Mesenchymal stem cell (in vitro differentiated cells and primary cell): Measurements from ENCODE around the gene MAD2L2.

ENCODE experiments used
- DNase-seq: peaks from one replicate; pipeline ENCODE4 v3.0.0-alpha.2; 2013
- H2AFZ ChIP-seq: one replicate; pipeline ENCODE4 v1.6.1; 2013; ENCODE audit warnings: low read depth, mild to moderate bottlenecking, control low read depth, inconsistent platforms, low read length, moderate library complexity
- H2AK5ac ChIP-seq: 2 replicates; pipeline ENCODE4 v1.6.1; 2013; ENCODE audit warnings: low read length, moderate library complexity, mild to moderate bottlenecking, inconsistent platforms; ENCODE audit not compliant: severe bottlenecking
- H2BK120ac ChIP-seq: one replicate; pipeline ENCODE4 v1.6.1; 2013; ENCODE audit warnings: low read depth, mild to moderate bottlenecking, inconsistent platforms, low read length, moderate library complexity
- H2BK12ac ChIP-seq, 2 experiments: one replicate each; pipeline ENCODE4 v1.6.1; 2013; ENCODE audit warnings: inconsistent platforms in 2 of 2, low read length in 2 of 2, mild to moderate bottlenecking in 2 of 2, moderate library complexity in 2 of 2, control low read depth in 1 of 2
- H2BK15ac ChIP-seq: one replicate; pipeline ENCODE4 v1.6.1; 2013; ENCODE audit warnings: mild to moderate bottlenecking, low read depth, inconsistent platforms; ENCODE audit not compliant: poor library complexity, severe bottlenecking
- H2BK5ac ChIP-seq: 2 replicates; pipeline ENCODE4 v1.6.1; 2013; ENCODE audit warnings: low read depth, mild to moderate bottlenecking, low read length, control low read depth, inconsistent platforms; ENCODE audit not compliant: poor library complexity, severe bottlenecking
- H3K14ac ChIP-seq, 2 experiments: one replicate each; pipeline ENCODE4 v1.6.1; 2013; ENCODE audit warnings: inconsistent platforms in 2 of 2, low read length in 2 of 2, control low read depth in 1 of 2, mild to moderate bottlenecking in 1 of 2, moderate library complexity in 1 of 2
- H3K18ac ChIP-seq, 2 experiments: one replicate each; pipeline ENCODE4 v1.6.1; 2013; ENCODE audit warnings: inconsistent platforms in 2 of 2, low read length in 2 of 2, control low read depth in 1 of 2, low read depth in 1 of 2, mild to moderate bottlenecking in 1 of 2
- H3K23ac ChIP-seq, 2 experiments: one replicate each; pipeline ENCODE4 v1.6.1; 2013; ENCODE audit warnings: inconsistent platforms in 2 of 2, low read length in 2 of 2, mild to moderate bottlenecking in 2 of 2, moderate library complexity in 2 of 2, control low read depth in 1 of 2
- H3K27ac ChIP-seq: 2 replicates; pipeline ENCODE4 v1.5.1; 2013; ENCODE audit warnings: mild to moderate bottlenecking, moderate library complexity, low read length, control low read depth, inconsistent platforms; ENCODE audit not compliant: poor library complexity, severe bottlenecking
- H3K27me3 ChIP-seq, 2 experiments: 2 replicates each; pipeline versions ENCODE4 v1.6.1 to v1.7.0; 2013; ENCODE audit warnings: low read length in 2 of 2, mild to moderate bottlenecking in 2 of 2, moderate library complexity in 2 of 2, control low read depth in 1 of 2, inconsistent platforms in 1 of 2; ENCODE audit not compliant: control insufficient read depth in 1 of 2, insufficient read depth in 1 of 2
- H3K36me3 ChIP-seq, 2 experiments: 2 replicates each; pipeline versions ENCODE4 v1.6.1 to v1.7.0; 2013; ENCODE audit warnings: low read length in 2 of 2, control low read depth in 1 of 2, inconsistent platforms in 1 of 2, low read depth in 1 of 2, mild to moderate bottlenecking in 1 of 2; ENCODE audit not compliant: insufficient read depth in 2 of 2, control insufficient read depth in 1 of 2
- H3K4ac ChIP-seq, 2 experiments: one replicate each; pipeline ENCODE4 v1.6.1; 2013; ENCODE audit warnings: inconsistent platforms in 2 of 2, low read length in 2 of 2, mild to moderate bottlenecking in 2 of 2, moderate library complexity in 2 of 2, control low read depth in 1 of 2, low read depth in 1 of 2
- H3K4me1 ChIP-seq: 2 replicates; pipeline ENCODE4 v1.6.1; 2013; ENCODE audit warnings: low read depth, low read length, control low read depth; ENCODE audit not compliant: control insufficient read depth, insufficient read depth
- H3K4me2 ChIP-seq: 2 replicates; pipeline ENCODE4 v1.6.1; 2013; ENCODE audit warnings: low read length, mild to moderate bottlenecking, inconsistent platforms; ENCODE audit not compliant: poor library complexity, severe bottlenecking
- H3K4me3 ChIP-seq, 2 experiments: 2 replicates each; pipeline versions ENCODE4 v1.5.1 to v1.7.0; 2013; ENCODE audit warnings: low read length in 2 of 2, mild to moderate bottlenecking in 2 of 2, control low read depth in 1 of 2, low read depth in 1 of 2; ENCODE audit not compliant: insufficient read depth in 1 of 2
- H3K79me1 ChIP-seq: replicated peaks from 2 replicates; pipeline ENCODE4 v1.6.1; 2013; ENCODE audit warnings: mild to moderate bottlenecking, control low read depth, low read length, inconsistent platforms; ENCODE audit not compliant: poor library complexity, severe bottlenecking
- H3K9ac ChIP-seq: 2 replicates; pipeline ENCODE4 v1.7.0; 2013; ENCODE audit warnings: mild to moderate bottlenecking, low read length, moderate library complexity
- H3K9me3 ChIP-seq: 2 replicates; pipeline ENCODE4 v1.7.0; 2013; ENCODE audit warnings: mild to moderate bottlenecking, low read length; ENCODE audit not compliant: control insufficient read depth
- H4K8ac ChIP-seq: one replicate; pipeline ENCODE4 v1.6.1; 2013; ENCODE audit warnings: inconsistent platforms, mild to moderate bottlenecking, low read length, moderate library complexity
- H4K91ac ChIP-seq: one replicate; pipeline ENCODE4 v1.6.1; 2013; ENCODE audit warnings: mild to moderate bottlenecking, low read length, inconsistent platforms
- WGBS: methylation state at CpG from one replicate; pipeline ENCODE4 v1.1.7; 2013; ENCODE audit warnings: mixed read lengths; 5-methylcytosine and 5-hydroxymethylcytosine counted together

MAD2L2 gene

GRCh38 chr1:11675325-11675724 lies 5.6 kb downstream of the MAD2L2 start:
- H2BK120ac ChIP-seq, result no peak overlapping the region
- peaks cover 2% of the 10 kb centered on the region for H3K4me1 ChIP-seq
- H2AFZ ChIP-seq, result no peak overlapping the region
- no peak overlapping the region for H3K4me2 ChIP-seq
- H2BK5ac ChIP-seq, result no peak overlapping the region
- no peak overlapping the region for H2BK12ac ChIP-seq
- 92% methylated on average over 10 of the region's 10 CpGs for WGBS
- no peak for DNase-seq
- H2BK15ac ChIP-seq, result no peak overlapping the region
- H4K91ac ChIP-seq, result no peak overlapping the region
- no peak overlapping the region for H3K23ac ChIP-seq
- H3K9me3 ChIP-seq, result no peaks in the 10 kb centered on the region
- H3K4me3 ChIP-seq, result no peak overlapping the region
- peaks cover 35 to 63% of the 10 kb centered on the region in 2 experiments for H3K36me3 ChIP-seq
- no peak overlapping the region for H3K27ac ChIP-seq
- peaks cover 19% of the 10 kb centered on the region for H3K79me1 ChIP-seq
- H3K27me3 ChIP-seq, result no peaks in the 10 kb centered on the region
- H3K4ac ChIP-seq, result no peak overlapping the region
- no peak overlapping the region for H3K14ac ChIP-seq
- no peak overlapping the region for H2AK5ac ChIP-seq
- H3K9ac ChIP-seq, result no peak overlapping the region
- no peak overlapping the region for H4K8ac ChIP-seq
- no peak overlapping the region for H3K18ac ChIP-seq

- Histone ChIP-seq H2AK5ac (no peak overlapping the region), H3K14ac (no peak overlapping the region), H2BK5ac (no peak overlapping the region), H2AFZ (no peak overlapping the region), H4K91ac (no peak overlapping the region), H3K18ac (no peak overlapping the region), H4K8ac (no peak overlapping the region), H3K4me2 (no peak overlapping the region), H2BK12ac (no peak overlapping the region), H3K79me1 (peaks cover 15% of the 10 kb centered on the region), H3K4ac (no peak overlapping the region), H3K36me3 (peaks cover 35 to 63% of the 10 kb centered on the region in 2 experiments), H3K27me3 (no peaks in the 10 kb centered on the region), H3K23ac (no peak overlapping the region), H3K4me3 (no peak overlapping the region), H3K27ac (no peak overlapping the region), H3K9me3 (no peaks in the 10 kb centered on the region), H3K9ac (no peak overlapping the region), H3K4me1 (no peaks in the 10 kb centered on the region), H2BK120ac (no peak overlapping the region), H2BK15ac (no peak overlapping the region)
- 94% methylated on average over 14 of the region's 14 CpGs for WGBS
- no peak for DNase-seq
Measured at GRCh38 chr1:11674488-11674887, 6.5 kb downstream of the MAD2L2 start.

- H3K36me3 ChIP-seq, result peaks cover 38 to 73% of the 10 kb centered on the region in 2 experiments
- no peak overlapping the region for H3K4ac ChIP-seq
- H2BK5ac ChIP-seq, result no peak overlapping the region
- H3K9ac ChIP-seq, result no peak overlapping the region
- no peak overlapping the region for H3K4me2 ChIP-seq
- 97% methylated on average over 14 of the region's 14 CpGs for WGBS
- H3K4me1 ChIP-seq, result no peaks in the 10 kb centered on the region
- H3K27me3 ChIP-seq, result no peaks in the 10 kb centered on the region
- H4K91ac ChIP-seq, result no peak overlapping the region
- DNase-seq, result no peak
- no peak overlapping the region for H3K27ac ChIP-seq
- no peaks in the 10 kb centered on the region for H3K9me3 ChIP-seq
- no peak overlapping the region for H3K23ac ChIP-seq
- no peak overlapping the region for H2BK120ac ChIP-seq
- H2AK5ac ChIP-seq, result no peak overlapping the region
- no peak overlapping the region for H2AFZ ChIP-seq
- no peak overlapping the region for H3K14ac ChIP-seq
- no peak overlapping the region for H4K8ac ChIP-seq
- H2BK15ac ChIP-seq, result no peak overlapping the region
- H3K18ac ChIP-seq, result no peak overlapping the region
- no peak overlapping the region for H2BK12ac ChIP-seq
- H3K79me1 ChIP-seq, result peaks cover 9% of the 10 kb centered on the region
- no peak overlapping the region for H3K4me3 ChIP-seq
Measured at GRCh38 chr1:11673089-11673769, 7.7 kb downstream of the MAD2L2 start.

GRCh38 chr1:11671544-11672286 lies 9.2 kb downstream of the MAD2L2 start:
- Histone ChIP-seq H3K18ac (no peak overlapping the region), H3K4me3 (no peak overlapping the region), H4K91ac (no peak overlapping the region), H4K8ac (no peak overlapping the region), H3K4me1 (peaks cover 4% of the 10 kb centered on the region), H3K36me3 (peaks cover 33 to 64% of the 10 kb centered on the region in 2 experiments), H3K9ac (no peak overlapping the region), H2BK120ac (no peak overlapping the region), H2AFZ (no peak overlapping the region), H3K23ac (no peak overlapping the region), H3K4ac (no peak overlapping the region), H3K9me3 (no peaks in the 10 kb centered on the region), H2BK12ac (no peak overlapping the region), H3K27ac (no peak overlapping the region), H2BK5ac (no peak overlapping the region), H3K79me1 (peaks cover 4% of the 10 kb centered on the region), H2BK15ac (no peak overlapping the region), H3K4me2 (no peak overlapping the region), H3K14ac (no peak overlapping the region), H2AK5ac (no peak overlapping the region), H3K27me3 (no peaks in the 10 kb centered on the region)
- no peak for DNase-seq
- 94% methylated on average over 14 of the region's 14 CpGs for WGBS
